C1 segment of cervical spinal cord (tissue), 14 donors: ENCODE results near the gene PLCH2.

Source experiments
- DNase-seq, 14 donors: peaks; one replicate each; lab custom pipeline; 2025; lab: John Stamatoyannopoulos, UW

The PLCH2 gene

DNA sequence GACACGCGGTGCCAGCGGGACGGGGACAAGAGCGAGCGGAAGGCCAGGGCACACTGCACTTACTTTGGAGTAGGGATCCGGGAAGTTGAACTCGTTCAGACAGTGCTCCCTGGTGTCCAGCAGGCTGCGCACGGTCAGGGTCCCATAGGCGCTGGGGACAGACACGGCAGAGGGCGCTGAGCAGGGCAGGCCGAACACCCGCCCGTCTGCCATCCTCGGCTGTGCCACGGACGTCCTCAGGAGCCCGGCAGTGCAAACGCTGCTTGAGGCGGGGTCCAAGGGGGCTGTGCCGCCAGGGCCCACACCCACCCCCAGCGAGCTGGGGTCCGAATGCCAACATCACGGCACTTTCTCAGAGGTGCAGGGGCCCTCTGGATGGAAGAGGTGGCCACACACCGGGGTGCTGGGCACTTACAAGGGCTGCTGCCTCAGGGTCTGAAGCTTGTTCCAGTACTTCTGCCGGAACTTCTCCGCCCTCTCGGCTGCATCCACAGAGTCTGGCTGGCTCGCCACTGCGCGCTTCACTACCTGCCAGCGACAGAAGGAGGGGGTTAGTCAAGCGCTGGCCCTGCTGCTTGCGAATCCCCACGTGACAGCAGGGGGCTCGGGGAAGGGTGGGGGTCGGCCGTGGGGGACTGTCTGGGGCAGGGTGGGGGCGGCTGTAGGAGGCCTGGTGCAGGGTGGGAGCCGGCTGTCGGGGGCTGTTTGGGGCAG is 38.0 kb downstream of the PLCH2 start:
- no peak for DNase-seq

DNA sequence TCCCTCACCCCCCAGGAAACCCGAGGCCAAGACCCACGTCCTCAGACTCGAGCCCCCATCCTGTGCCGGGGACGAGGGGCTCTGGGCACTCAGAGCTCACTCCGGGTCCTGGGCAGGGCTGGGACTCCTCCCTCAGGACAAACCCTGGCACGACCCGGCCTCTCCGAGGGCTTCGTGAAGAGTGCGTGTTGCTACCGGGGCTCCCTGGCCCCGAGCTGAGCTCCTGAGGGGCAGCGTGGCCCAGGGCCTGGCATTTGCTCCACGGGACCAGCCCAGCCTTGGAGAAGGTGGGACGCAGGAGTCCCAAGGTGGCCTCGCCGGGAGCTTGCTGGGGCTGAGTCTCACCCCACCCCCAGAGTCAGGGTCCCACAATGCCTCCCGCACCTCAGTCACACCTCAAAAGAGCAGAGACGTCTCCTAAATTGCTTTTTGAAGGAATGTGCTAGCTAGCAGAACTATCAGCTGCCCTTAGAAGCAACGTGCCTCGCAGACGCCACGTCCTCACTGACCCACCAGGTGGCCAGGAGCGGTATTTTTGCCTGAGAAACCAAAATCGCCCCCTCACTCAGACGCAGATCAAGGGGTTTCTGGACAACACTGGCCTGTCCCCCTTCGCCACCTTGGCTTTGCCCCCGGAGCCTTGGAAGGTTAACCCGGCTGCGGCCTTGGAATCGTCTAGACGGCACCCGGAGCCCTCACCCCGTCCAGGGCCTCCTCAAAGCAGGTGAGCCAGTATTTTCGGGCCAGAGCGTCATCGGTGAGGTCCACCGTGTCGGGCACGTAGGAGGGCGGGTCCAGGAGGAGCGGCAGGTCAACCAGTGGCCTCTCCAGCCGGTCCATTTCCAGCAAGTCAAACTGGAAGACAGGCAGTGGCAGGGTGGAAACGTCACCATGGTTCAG is 39.0 kb downstream of the PLCH2 start:
- no peak for DNase-seq

DNA sequence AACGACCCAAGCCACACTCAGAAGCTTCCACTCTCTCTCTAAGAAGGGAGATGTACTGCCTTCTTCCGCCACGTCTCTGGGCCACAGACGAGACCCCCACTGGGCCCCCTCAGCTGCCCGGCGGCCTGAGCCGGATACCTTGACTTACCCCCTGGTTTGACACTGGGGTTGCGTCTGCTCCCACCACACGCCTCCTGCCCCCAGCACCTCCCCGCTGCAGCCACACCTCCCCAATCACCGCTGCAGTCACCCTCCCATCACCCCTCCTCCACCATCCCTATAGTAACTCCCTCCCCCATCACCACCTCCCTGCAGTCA is 39.6 kb downstream of the PLCH2 start:
- DNase-seq = no peak

DNA sequence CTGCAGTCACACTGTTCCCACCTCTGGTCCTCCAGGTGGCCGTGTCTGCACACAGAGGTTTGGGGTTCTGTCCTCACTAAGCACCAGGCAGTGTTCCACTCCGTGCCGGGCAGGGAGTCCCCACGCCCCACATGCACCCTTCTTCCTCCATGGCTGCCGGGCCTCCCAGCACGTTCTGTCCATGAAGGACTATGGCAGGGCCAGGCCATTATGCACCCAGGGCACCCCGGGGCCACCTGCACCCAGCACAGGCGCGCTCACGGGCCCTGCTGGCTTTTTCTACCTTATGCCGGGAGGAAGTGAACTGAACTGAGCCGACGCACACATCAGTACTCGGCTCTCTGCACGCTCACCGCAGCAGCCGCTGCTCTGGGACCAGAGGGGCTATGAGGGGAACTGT is 40.0 kb downstream of the PLCH2 start:
- no peak for DNase-seq

DNA sequence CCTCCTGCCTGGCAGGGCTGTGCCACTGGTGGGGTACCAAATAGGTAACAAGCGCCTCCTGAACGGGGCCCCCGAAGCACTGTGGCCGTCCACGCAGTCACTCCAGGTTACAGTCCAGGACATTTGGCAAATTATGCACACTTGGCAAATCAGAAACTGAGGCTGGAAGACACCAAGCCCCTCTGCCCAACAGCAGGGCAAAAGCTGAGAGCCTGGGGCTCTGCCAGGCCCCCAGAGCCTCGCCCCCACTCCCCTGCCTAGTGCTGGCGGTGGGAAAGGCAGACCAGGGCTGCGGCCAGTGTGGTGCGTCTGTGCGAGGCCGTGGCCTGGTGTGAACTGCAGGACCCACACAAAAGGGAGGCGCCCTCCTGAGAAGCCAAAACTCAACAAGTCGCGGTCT is 40.9 kb downstream of the PLCH2 start:
- DNase-seq = no peak

DNA sequence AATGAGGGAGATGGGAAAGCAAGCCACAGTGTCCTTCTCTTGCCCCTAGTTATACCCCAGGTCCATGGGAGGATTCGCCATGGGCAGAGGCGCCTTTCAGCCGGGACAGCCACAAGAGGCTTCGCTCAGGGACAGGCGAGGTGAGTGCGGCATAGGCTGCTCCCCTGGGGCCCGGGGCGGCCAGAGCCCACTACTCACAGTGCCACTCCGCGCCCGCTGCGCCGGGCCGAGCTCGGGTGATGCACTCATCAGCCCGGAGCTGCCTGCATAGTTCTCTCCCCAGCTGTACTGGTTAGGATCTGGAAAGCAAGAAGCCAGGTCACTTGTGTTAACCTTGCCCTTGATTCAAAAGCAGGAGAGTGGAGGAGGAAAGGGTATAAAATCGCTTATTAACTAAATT is 41.9 kb downstream of the PLCH2 start:
- DNase-seq = no peak

DNA sequence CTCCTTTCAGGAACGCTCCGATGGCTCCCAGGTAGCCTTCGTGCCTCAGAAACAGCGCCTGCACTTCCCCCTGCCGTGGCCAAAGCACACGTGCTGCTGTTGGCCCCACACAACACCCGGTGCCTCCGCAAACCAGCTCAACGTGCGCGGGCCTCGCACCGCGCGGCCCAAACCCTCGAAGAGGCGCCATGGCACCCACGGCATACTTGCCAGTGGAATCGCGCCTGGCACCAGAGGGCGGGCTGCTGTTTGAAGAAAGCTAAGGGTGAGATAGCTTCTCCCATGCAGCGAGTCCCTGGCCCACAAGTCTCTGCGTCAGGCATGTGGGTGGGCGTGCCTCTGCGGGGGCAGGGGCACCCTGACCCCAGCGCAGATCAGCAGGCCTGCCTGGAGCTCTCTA is 42.4 kb downstream of the PLCH2 start:
- DNase-seq = no peak

DNA sequence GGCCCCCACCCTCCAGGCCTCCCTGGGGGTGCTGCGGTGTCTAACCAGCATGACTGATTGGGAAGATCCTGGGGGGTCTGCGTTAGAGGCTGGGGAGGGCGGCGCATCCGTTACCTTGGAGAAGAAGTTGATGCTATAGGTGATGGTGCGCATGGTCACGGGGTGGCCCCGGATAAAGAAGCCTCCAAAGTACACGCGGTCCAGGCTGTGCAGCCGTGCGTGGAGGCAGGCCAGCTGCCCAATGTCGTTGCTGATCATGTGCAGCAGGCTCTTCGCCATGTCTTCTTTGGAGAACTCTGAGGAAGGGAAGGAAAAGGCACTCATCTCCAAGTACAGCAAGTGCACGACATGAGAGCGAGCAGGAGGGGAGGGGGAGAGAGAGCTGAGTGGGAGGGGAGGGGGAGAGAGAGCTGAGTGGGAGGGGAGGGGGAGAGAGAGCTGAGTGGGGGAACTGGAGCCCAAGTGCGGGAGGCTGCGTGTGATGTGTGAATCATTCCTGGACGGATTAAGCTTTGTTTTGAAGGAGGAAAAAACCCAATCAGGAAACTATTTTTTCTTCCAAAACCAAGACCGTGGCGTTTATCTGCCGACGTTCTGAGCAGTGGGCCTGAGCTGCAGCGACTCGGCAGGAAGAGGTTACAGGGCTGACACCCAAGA is 43.1 kb downstream of the PLCH2 start:
- no peak for DNase-seq

DNA sequence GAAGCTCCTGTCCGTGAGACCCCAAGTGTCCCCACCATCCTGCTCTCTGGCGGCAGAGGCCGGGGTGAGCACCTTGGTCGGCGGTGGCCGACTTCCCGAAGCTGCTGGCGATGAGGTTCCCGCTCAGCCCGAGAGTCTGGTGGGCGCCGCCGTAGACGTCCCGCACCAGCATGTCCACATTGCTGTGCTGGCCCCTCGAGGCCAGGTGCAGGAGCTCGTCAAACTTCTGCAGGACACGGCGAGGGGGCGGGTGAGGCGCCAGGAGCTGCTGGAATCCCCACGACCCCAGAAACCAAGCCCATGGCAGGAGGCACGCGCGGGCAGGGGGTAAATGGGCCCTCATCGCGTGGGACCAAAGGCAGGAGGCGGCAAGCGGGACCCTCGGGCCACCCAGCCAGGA is 43.6 kb downstream of the PLCH2 start:
- no peak for DNase-seq

DNA sequence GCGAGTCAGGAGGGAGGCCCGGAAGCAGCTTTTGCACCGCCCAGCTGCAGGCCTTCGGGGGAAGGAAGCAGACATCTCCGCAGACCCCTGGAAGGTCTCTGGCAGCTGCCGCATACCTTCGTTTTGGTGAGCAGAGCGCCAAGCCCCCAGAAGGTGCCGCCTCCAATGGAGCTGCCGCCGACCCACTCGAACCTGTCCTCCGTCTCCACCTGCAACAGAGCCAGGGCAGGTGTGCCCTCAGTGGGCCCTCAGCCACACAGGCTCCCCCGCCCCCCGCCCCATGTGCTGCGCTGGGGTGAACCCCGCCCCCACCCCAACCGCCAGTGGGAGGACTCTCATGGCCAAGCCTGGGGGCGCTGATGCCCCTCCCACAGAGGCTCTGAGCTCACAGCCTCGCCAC is 44.1 kb downstream of the PLCH2 start:
- no peak for DNase-seq

DNA sequence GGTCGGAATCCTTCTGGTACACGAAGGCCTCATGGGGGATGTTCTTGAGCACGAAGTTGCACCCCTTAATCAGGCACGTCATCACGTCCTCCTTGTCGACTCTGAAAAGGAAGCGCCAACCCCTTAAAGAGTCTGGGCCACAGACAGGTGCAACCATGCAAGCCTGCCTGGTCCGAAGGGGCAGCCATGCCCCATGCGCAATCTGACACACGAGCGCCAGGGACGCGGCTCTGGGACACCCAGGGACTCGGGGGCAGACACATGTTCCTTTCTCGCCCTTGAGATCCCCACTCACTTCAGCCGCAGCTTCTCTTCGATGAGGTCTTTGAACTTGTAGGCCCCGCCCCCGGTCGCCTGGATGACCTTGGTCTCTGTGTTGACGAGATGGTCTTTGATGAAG is 44.7 kb downstream of the PLCH2 start:
- no peak for DNase-seq

DNA sequence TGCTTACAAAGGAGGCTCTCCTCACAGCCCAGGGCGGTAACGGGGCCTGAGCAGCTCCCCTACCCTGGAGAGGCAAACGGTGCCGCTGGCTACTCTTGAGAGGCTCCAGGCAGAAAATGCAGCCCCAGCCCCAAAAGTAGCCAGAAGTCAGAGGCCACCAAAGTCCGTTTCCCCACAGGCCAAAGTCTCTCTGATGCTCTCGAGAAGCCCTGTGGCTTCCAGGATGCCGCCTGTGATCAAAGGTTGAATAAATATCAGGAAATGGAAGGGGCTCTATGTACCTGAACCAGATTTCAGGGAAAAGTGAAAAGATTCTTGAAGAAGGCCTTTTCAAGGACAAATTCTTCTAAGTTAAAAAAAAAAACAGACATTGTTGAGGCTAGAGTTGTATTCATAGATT is 46.1 kb downstream of the PLCH2 start:
- no peak for DNase-seq

DNA sequence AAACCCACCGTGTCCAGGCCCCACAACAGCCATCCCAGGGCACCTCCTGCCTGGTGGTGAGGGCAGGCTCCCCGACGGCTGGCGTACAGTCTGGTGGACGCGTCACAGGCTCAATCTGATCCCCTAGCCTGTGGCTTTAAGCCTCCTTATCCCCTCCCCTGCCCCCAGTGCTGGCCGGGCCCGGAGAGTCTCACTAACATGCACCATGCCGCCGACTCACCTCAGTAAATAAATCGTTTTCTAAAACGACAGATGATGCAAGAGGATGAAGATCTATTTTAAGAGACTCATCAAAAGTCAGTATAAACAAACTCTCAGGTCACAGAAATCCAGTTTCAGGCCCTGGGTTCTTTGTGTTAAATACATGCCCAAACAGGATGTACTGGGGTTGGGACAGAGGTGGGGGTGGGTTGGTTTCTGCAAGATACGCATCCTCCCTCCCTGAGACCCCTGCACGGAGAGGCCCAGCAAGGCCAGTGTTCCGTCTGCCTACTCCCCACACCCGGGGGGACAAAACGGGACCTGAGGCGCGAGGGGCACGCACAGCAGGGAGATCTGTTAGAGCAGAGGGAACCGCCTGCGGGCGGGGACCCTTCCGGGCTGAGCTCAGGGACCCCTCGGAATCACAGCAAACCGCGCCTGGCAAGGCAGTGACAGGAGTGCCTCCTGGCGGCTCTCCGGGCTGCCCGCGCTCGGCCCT is 47.3 kb downstream of the PLCH2 start:
- no peak for DNase-seq

DNA sequence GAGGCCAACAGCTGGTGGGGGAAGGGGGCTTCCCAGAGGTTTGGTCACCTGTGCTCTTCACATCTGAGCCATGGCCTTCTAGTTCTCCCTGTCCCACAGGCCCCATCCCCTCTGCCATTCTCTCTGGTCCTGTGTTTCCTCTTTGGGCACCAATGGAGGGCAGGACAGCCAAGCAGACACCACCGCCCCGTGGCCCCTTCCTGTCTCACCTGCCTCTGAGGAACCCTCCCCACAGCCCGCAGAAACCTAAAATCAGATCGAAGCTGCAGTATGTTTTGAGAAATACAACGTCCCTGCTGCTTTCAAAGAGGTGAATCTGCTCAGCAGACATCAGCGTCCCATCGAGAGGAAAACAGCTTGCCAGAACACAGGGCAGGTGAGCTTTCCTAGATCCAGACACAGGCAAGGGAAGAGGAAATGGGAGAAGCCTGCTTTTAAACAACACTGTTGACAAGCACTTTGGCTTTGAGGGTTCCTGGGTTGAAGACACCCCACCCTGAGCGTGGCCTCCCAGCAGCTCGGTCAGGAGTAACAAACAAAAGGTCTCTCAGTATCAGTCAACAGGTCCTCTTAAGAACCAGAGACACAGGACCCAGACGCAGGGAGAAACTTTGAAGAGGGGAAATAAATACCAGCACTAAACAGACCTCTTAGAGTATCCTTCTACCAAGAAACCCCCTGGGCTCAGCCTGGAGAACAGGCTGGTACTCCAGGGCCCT is 48.0 kb downstream of the PLCH2 start:
- DNase-seq = no peak

DNA sequence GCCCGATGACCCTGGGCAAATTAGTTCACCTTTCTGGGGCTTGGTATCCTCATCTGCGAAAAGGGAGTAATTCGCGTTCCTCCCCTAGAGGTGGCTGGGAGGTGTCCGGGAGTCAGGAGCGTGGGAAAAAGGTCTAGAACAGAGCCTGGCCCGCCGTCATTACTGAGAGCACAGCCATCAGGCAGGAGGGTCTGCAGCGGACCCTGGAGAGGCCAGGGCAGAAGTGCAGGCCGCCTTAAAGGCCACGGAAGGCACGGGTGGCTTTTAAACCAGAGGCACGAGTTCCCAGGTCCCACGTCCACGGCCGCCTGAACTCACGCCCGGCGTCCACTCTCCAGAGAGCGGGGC is 49.5 kb downstream of the PLCH2 start:
- DNase-seq = no peak

DNA sequence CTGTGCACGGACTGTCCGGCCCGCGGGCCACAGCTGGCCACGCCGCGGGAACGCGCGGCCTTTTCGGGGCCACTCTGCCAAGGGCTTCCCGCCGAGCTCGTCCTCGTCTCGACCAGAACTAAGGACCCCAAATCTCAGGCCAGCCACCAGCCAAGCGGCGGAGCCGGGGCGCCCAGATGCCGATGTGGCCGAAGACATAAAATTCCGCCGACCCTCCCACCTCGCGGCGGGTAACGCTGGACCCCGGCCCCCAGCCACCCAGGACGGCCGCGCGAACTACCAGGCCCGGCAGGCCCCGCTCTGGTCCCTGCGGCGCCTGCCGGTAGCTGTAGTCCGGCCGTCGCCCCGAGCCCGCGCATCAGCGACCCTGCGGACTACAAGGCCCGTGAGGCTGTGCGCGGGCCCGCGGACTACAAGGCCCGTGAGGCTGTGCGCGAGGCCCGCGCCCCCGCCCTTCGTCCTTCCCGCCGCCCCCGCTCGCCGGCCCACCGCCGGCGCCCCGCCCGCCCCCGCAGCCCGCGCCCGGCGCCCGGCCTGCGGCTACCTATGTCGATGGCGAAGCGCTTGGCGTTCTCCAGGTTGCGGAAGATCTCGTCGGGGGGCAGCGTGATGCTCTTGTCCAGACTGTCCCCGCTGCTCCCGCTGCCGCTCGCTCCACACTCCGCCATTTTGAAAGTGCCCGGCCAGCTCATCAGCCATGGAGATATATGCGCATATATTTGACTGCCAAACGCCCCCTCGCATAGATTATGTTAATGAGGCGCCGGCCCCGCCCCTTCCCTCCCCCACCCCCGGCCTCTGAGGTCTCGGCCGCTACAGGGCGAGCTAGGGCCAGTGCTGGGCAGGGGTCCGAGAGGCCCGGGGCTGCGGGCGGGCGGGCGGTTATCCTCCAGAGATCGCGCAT is 50.1 kb downstream of the PLCH2 start, which contains the start of gene PANK4:
Gene PANK4 (minus strand): TSS at position 677 of the 904 bp plus-strand sequence. CDS start 9 bp downstream, at position 668.
- DNase-seq = peak; percentile 67 to 98 (median 92)

DNA sequence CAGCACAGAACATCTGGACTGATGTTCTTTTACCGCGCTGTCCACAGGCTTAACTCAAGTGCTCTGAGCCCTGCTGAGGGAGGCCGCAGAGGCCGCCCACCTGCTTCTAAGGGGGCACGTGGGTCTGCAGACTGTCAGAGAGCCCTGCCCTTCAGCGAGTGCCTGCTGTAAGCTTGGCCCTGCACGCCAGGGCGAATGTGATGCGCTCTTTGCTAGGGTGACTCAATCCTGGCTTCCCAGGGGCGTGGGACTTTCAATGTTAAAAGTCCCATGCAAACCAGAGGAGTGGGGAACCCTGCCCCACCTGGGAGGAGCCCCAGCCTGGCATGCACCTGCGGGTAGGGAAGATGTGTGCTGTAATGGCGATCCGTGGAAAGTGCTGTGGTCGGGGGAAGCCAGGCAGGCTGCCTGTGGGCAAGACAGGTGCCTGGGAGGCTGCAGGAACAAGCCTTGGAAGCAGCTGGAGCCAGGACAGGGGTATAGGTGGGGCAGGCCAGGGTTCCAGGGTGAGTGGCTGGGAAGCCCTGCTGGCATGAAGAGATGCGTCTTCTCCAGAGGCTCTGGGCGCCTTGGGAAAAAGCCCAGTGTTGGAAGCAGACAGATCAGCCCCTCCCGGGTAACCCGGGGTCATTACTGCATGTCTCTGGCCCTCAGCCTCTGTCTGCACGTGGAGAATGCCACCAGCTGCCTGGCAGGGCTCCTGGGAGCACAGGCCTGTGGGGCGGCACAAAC is 50.9 kb downstream of the PLCH2 start:
- peak in 11 of 14 donors; percentile 29 to 67 (median 50) for DNase-seq

DNA sequence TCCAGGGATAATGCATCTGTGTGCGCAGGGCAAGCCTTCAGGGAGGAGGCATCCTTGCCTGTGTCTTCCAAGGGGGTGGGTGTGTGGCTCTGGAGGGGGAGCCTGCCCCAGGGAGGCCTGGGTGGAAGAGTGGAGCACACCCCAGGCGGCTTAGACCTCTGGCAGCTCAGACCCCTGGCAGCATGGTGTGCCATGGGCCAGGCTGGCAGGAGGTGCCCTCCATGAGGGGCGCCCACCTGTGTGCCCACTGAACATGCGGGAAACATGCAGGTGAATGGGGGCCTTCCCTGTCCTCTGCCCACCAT is 51.4 kb downstream of the PLCH2 start:
- DNase-seq = no peak

DNA sequence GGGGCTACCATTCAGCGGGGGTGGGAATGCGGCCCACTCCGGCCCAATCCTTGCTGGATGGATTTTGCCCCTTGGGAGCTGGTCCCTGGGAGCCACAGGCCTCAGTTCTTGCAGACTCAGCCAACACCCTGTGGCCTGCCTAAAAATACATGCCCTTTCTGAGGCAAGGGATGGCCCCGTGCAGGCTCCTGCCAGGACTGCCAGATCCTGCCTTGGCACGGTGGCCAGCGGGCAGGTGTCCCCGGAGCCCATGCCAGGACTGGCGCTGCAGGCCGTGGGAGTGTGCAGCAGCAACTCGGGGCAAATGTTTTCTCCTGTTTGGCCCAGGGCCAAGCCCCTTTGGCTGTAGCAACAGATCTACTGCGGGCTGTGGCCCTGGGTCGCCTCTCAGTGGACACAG is 51.9 kb downstream of the PLCH2 start:
- DNase-seq = peak in 8 of 14 donors; percentile 15 to 96 (median 48)

DNA sequence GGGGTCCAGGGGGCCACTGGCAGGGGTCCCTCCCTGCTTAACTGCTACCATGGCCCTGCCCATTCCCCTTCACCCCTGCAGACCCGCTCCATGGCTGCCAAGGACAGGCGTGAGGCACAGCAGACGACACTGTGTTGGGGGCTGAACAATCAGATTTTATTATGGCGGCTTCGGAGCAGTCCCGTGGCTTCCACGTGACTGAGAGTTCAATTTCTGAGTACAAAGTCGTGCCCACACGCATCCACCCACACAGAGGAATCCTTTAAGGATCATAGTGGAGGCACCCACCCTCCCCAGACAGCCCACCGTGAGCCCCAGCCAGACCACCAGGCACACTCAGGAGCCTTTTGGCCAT is 52.5 kb downstream of the PLCH2 start:
- no peak for DNase-seq
